Endodermal cell (in vitro differentiated cells): ENCODE results near the gene CCL17. TPM values are rescaled to one million over a fixed set of nuclear protein-coding genes. Genes with fewer than 3 reads are reported as not detected.

ENCODE experiments used
- DNase-seq: peaks from one replicate; pipeline ENCODE4 v3.0.0-alpha.2; 2017
- H3K27ac ChIP-seq: 2 replicates; pipeline ENCODE4 v1.5.1; 2013; ENCODE audit warnings: mild to moderate bottlenecking, low read depth, low read length, moderate library complexity
- H3K27me3 ChIP-seq: 2 replicates; pipeline ENCODE4 v1.6.1; 2013; ENCODE audit warnings: mild to moderate bottlenecking, low read length, moderate library complexity; ENCODE audit not compliant: insufficient read depth, control insufficient read depth, poor library complexity, severe bottlenecking
- H3K36me3 ChIP-seq: 2 replicates; pipeline ENCODE4 v1.7.0; 2013; ENCODE audit warnings: mild to moderate bottlenecking, low read length, moderate library complexity; ENCODE audit not compliant: control insufficient read depth, insufficient read depth
- H3K4me1 ChIP-seq: one replicate; pipeline ENCODE4 v1.7.0; 2013; ENCODE audit warnings: low read length; ENCODE audit not compliant: control insufficient read depth, insufficient read depth
- H3K4me3 ChIP-seq: 2 replicates; pipeline ENCODE4 v1.5.1; 2013; ENCODE audit warnings: mild to moderate bottlenecking, low read length, moderate library complexity
- H3K9ac ChIP-seq: 2 replicates; pipeline ENCODE4 v1.6.1; 2013; ENCODE audit warnings: mild to moderate bottlenecking, low read length, moderate library complexity; ENCODE audit not compliant: poor library complexity, severe bottlenecking; ENCODE audit errors: extremely low read depth
- H3K9me3 ChIP-seq: 2 replicates; pipeline ENCODE4 v1.6.1; 2013; ENCODE audit warnings: mild to moderate bottlenecking, low read length, moderate library complexity; ENCODE audit not compliant: control insufficient read depth
- H3K27ac Mint-ChIP-seq: 2 replicates; pipeline ENCODE4 v1.8.0; 2020; ENCODE audit warnings: mixed read lengths
- H3K27me3 Mint-ChIP-seq: 2 replicates; pipeline ENCODE4 v1.8.0; 2021; ENCODE audit warnings: mild to moderate bottlenecking, mixed read lengths; ENCODE audit not compliant: insufficient read depth
- H3K36me3 Mint-ChIP-seq: 2 replicates; pipeline ENCODE4 v1.8.0; 2020; ENCODE audit warnings: low read depth, mixed read lengths
- H3K4me1 Mint-ChIP-seq: 2 replicates; pipeline ENCODE4 v1.8.0; 2020; ENCODE audit warnings: mixed read lengths
- H3K4me3 Mint-ChIP-seq: 2 replicates; pipeline ENCODE4 v1.8.0; 2020; ENCODE audit warnings: mild to moderate bottlenecking, moderate library complexity, mixed read lengths
- H3K9me3 Mint-ChIP-seq: 2 replicates; pipeline ENCODE4 v1.8.0; 2020; ENCODE audit warnings: mild to moderate bottlenecking, mixed read lengths
- WGBS, 2 experiments: methylation state at CpG; one replicate each; pipeline versions ENCODE4 v1.1.5 to v1.1.7; 2013; ENCODE audit warnings: missing lambda C conversion rate in 2 of 2, mixed read lengths in 1 of 2; ENCODE audit not compliant: insufficient coverage in 1 of 2, insufficient read length in 1 of 2; 5-methylcytosine and 5-hydroxymethylcytosine counted together
- total RNA-seq, 2 donors: library from RNA; stranded (reverse); fragmentation: NEBNext Ultra II Directional in 1 of 2; extraction: Animal tissue kit (Norgen Biotek cat#: 25700) in 1 of 2; gene quantifications; 2 replicates in 1 of 2; 3 replicates in 1 of 2; pipeline ENCODE4 v1.2.1, GENCODE V29; 2021
- TF ChIP-seq, protein P1 (sequence below): fragments of 200-600 bp; sonication (generic); conservative IDR thresholded peaks from 2 replicates; pipeline ENCODE4 v1.5.0; 2021; ENCODE audit warnings: antibody characterized with exemption, mild to moderate bottlenecking

CCL17 gene
- total RNA-seq, 2 donors from 2014 or later: not detected

DNA sequence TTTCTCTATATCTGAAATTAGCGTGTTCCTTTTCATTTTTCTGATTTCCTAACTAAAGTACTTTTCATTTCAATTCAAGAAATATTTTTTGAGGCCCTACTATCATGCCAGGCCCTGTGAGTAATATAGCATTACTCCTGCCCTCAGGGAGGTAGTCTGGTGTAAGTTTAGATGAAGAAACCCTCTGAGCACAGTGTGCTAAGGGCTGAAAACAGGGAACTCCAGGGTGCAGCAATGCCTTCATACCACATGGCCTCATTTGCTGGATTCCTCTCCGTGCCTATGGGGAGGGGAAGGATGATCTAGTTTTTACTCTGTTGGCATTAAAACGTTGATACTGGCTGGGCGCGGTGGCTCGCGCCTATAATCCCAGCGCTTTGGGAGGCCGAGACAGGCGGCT is 47.5 kb downstream of the CCL17 start:
- Mint-ChIP-seq H3K4me1 (no peaks in the 10 kb centered on the region), H3K27me3 (no peaks in the 10 kb centered on the region), H3K27ac (no peak overlapping the region), H3K4me3 (no peak overlapping the region), H3K9me3 (no peaks in the 10 kb centered on the region), H3K36me3 (peaks cover 38% of the 10 kb centered on the region)
- Histone ChIP-seq H3K4me1 (no peaks in the 10 kb centered on the region), H3K9me3 (no peaks in the 10 kb centered on the region), H3K4me3 (no peak overlapping the region), H3K27ac (no peak overlapping the region), H3K36me3 (peaks cover 39% of the 10 kb centered on the region), H3K27me3 (no peaks in the 10 kb centered on the region), H3K9ac (no peak overlapping the region)
- DNase-seq: no peak
- TF ChIP-seq, protein P1, sequence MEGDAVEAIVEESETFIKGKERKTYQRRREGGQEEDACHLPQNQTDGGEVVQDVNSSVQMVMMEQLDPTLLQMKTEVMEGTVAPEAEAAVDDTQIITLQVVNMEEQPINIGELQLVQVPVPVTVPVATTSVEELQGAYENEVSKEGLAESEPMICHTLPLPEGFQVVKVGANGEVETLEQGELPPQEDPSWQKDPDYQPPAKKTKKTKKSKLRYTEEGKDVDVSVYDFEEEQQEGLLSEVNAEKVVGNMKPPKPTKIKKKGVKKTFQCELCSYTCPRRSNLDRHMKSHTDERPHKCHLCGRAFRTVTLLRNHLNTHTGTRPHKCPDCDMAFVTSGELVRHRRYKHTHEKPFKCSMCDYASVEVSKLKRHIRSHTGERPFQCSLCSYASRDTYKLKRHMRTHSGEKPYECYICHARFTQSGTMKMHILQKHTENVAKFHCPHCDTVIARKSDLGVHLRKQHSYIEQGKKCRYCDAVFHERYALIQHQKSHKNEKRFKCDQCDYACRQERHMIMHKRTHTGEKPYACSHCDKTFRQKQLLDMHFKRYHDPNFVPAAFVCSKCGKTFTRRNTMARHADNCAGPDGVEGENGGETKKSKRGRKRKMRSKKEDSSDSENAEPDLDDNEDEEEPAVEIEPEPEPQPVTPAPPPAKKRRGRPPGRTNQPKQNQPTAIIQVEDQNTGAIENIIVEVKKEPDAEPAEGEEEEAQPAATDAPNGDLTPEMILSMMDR: no peak
- 94 to 96% methylated on average over 10 of the region's 10 CpGs for WGBS, 2 experiments

- peak within 1 kb of the TSS; percentile 94 for H3K4me3 ChIP-seq
- WGBS, 2 experiments: 5 to 7% methylated on average over 14 to 42 of the region's 47 CpGs
- H3K9me3 Mint-ChIP-seq: no peaks in the 10 kb centered on the region
- H3K9me3 ChIP-seq: no peaks in the 10 kb centered on the region
- peak within 1 kb of the TSS; percentile 97 for H3K4me3 Mint-ChIP-seq
- H3K36me3 Mint-ChIP-seq: peaks cover 69% of the 10 kb centered on the region
- TF ChIP-seq, protein P1: peak; percentile 96
- H3K27ac Mint-ChIP-seq: peak within 1 kb of the TSS; percentile 99
- peak; percentile 96 for DNase-seq
- peaks cover 59% of the 10 kb centered on the region for H3K36me3 ChIP-seq
- peak within 1 kb of the TSS; percentile 69 for H3K9ac ChIP-seq
- H3K27me3 ChIP-seq: no peaks in the 10 kb centered on the region
- H3K4me1 Mint-ChIP-seq: no peaks in the 10 kb centered on the region
- no peaks in the 10 kb centered on the region for H3K27me3 Mint-ChIP-seq
- no peak within 1 kb of the TSS for H3K27ac ChIP-seq
- H3K4me1 ChIP-seq: no peaks in the 10 kb centered on the region
Measured at GRCh38 chr16:57462209-57462977, 57.8 kb downstream of the CCL17 start, which contains the start of gene POLR2C. TSS of gene POLR2C (plus strand) at chr16:57462679. CDS start at chr16:57462725, 46 bp downstream.

DNA sequence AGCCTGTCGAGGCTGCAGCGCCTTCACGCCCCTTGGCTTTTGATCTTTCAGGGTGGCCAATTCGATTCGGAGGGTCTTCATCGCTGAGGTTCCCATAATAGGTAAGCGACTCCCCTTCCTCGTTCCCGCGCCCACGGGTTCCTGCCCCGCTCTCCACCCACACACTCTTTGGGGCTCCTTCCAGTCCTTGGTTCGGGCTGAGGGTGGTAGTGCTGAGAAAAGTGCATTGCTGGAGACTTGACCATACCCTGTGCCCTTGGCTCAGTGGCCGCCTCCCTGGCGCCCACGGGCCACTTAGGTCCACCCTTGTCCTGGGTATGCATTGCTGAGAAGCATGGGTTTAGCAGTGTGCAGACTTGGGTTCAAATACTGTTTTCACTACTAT is 58.4 kb downstream of the CCL17 start:
- H3K4me3 ChIP-seq: peak overlapping the region; percentile 94
- 0 to 1% methylated on average over 1 to 16 of the region's 16 CpGs for WGBS, 2 experiments
- no peaks in the 10 kb centered on the region for H3K27me3 ChIP-seq
- Mint-ChIP-seq H3K4me1 (no peaks in the 10 kb centered on the region), H3K27ac (peak overlapping the region; percentile 99), H3K36me3 (peaks cover 70% of the 10 kb centered on the region), H3K27me3 (no peaks in the 10 kb centered on the region), H3K4me3 (peak overlapping the region; percentile 97), H3K9me3 (no peaks in the 10 kb centered on the region)
- H3K9me3 ChIP-seq: no peaks in the 10 kb centered on the region
- H3K9ac ChIP-seq: peak overlapping the region; percentile 69
- peaks cover 59% of the 10 kb centered on the region for H3K36me3 ChIP-seq
- H3K4me1 ChIP-seq: no peaks in the 10 kb centered on the region
- DNase-seq: no peak
- H3K27ac ChIP-seq: no peak overlapping the region
- TF ChIP-seq, protein P1: no peak
